ENCODE data around the gene SNAP29. TPM values are rescaled to one million over a fixed set of nuclear protein-coding genes. Genes with fewer than 3 reads are reported as not detected.
A peak's percentile ranks its signal among the peaks of the same experiment; 100 is the strongest.

SNAP29 gene
- total and polyA plus RNA-seq, 9 of the 15 experiments (the other 6 are each of a cell fraction or from before 2014, with no cell fraction given): 19.5 to 250 (median 75.9) TPM

DNA sequence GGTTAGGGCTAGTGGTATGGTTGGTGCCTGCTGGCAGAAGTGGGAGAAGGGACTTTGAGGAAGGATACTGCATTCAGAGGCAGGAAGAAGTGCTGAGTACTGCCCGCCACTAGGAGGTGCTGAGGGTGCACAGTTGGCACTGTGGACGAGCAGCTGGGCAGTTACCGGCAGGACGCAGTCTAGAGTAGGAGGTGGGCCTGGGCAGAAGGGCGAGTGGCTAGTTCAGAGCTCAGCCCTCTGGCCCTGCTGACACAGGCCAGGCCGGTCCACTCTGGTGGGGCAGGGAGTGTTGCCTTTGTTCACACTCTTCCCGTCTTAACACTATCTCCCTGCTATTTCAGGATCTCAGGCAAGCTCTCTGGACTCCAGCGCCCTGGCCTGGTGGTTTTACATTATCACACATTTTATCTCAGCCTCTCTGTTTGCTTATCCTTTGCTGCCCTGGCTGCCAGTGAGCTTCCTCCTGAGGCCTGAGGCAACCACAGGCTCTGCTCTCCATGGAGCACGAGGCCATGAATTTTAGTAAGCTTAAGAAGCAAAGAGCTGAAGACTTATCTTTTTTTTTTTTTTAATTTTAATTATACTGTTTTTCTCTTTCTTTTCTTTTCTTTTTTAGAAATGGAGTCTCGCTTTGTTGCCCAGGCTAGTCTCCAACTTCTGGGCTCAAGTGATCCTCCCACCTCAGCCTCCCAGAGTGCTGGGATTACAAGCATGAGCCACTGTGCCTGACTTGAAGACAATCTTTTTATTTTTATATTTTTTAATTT, 26.9 kb downstream of the SNAP29 start (continued):
- TF ChIP-seq, protein P1, sequence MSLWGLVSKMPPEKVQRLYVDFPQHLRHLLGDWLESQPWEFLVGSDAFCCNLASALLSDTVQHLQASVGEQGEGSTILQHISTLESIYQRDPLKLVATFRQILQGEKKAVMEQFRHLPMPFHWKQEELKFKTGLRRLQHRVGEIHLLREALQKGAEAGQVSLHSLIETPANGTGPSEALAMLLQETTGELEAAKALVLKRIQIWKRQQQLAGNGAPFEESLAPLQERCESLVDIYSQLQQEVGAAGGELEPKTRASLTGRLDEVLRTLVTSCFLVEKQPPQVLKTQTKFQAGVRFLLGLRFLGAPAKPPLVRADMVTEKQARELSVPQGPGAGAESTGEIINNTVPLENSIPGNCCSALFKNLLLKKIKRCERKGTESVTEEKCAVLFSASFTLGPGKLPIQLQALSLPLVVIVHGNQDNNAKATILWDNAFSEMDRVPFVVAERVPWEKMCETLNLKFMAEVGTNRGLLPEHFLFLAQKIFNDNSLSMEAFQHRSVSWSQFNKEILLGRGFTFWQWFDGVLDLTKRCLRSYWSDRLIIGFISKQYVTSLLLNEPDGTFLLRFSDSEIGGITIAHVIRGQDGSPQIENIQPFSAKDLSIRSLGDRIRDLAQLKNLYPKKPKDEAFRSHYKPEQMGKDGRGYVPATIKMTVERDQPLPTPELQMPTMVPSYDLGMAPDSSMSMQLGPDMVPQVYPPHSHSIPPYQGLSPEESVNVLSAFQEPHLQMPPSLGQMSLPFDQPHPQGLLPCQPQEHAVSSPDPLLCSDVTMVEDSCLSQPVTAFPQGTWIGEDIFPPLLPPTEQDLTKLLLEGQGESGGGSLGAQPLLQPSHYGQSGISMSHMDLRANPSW (CRISPR knock-in tag; IDR thresholded peaks at IDR 0.05): no peak; the same call in 1 of the 2 replicates
- 0 out of 2 replicates have a peak, but pooled peaks have one; percentile 36 for TF ChIP-seq HDAC6 (IDR thresholded peaks at IDR 0.05; ENCODE audit: low read depth, low read length)
- no peak for TF ChIP-seq ZNF551 (CRISPR knock-in tag; IDR thresholded peaks at IDR 0.05)
- TF ChIP-seq TGIF2 (CRISPR knock-in tag; IDR thresholded peaks at IDR 0.05): no peak
- TF ChIP-seq XRCC4 (IDR thresholded peaks at IDR 0.05; ENCODE audit: extremely low read depth, insufficient read depth, insufficient read length): no peak
- peak; percentile 100 for TF ChIP-seq BRD9 (IDR thresholded peaks at IDR 0.05; ENCODE audit: low read depth, partially characterized antibody)
- TF ChIP-seq SMARCC2 (IDR thresholded peaks at IDR 0.05; ENCODE audit: low read depth): peak; percentile 78; the same call in 1 of the 2 replicates
- TF ChIP-seq SIN3A (IDR thresholded peaks at IDR 0.05; ENCODE audit: borderline replicate concordance in 2 of 2, control insufficient read depth in 1 of 2, low read depth in 2 of 2, low read length in 2 of 2): peak; percentile 96 to 97
- TF ChIP-seq ETV1 (tag; conservative IDR thresholded peaks at IDR 0.05; ENCODE audit: low read depth): peak; percentile 95
- TF ChIP-seq KDM4B (IDR thresholded peaks at IDR 0.05; ENCODE audit: borderline replicate concordance in 2 of 2, low read depth in 1 of 2): peak in 1 of 2 experiments; percentile 98; a peak in 1 of 4 replicates
- peak; percentile 44; the same call in 1 of the 2 replicates for TF ChIP-seq PHB2 (IDR thresholded peaks at IDR 0.05; ENCODE audit: low read depth)
- peak; percentile 71; the same call in 1 of the 2 replicates for TF ChIP-seq ZNF41 (CRISPR knock-in tag; conservative IDR thresholded peaks at IDR 0.05)
- no peak for TF ChIP-seq ZNF408 (CRISPR knock-in tag; IDR thresholded peaks at IDR 0.05; ENCODE audit: low read depth)
- TF ChIP-seq NFXL1 (CRISPR knock-in tag; IDR thresholded peaks at IDR 0.05): no peak
- TF ChIP-seq ZNF354B (CRISPR knock-in tag; IDR thresholded peaks at IDR 0.05): no peak
- no peak for TF ChIP-seq PURB (CRISPR knock-in tag; IDR thresholded peaks at IDR 0.05; ENCODE audit: low read depth)
- TF ChIP-seq ZNF274 (IDR thresholded peaks at IDR 0.05; ENCODE audit: borderline replicate concordance, low read depth, low read length): no peak
- TF ChIP-seq, protein P2, sequence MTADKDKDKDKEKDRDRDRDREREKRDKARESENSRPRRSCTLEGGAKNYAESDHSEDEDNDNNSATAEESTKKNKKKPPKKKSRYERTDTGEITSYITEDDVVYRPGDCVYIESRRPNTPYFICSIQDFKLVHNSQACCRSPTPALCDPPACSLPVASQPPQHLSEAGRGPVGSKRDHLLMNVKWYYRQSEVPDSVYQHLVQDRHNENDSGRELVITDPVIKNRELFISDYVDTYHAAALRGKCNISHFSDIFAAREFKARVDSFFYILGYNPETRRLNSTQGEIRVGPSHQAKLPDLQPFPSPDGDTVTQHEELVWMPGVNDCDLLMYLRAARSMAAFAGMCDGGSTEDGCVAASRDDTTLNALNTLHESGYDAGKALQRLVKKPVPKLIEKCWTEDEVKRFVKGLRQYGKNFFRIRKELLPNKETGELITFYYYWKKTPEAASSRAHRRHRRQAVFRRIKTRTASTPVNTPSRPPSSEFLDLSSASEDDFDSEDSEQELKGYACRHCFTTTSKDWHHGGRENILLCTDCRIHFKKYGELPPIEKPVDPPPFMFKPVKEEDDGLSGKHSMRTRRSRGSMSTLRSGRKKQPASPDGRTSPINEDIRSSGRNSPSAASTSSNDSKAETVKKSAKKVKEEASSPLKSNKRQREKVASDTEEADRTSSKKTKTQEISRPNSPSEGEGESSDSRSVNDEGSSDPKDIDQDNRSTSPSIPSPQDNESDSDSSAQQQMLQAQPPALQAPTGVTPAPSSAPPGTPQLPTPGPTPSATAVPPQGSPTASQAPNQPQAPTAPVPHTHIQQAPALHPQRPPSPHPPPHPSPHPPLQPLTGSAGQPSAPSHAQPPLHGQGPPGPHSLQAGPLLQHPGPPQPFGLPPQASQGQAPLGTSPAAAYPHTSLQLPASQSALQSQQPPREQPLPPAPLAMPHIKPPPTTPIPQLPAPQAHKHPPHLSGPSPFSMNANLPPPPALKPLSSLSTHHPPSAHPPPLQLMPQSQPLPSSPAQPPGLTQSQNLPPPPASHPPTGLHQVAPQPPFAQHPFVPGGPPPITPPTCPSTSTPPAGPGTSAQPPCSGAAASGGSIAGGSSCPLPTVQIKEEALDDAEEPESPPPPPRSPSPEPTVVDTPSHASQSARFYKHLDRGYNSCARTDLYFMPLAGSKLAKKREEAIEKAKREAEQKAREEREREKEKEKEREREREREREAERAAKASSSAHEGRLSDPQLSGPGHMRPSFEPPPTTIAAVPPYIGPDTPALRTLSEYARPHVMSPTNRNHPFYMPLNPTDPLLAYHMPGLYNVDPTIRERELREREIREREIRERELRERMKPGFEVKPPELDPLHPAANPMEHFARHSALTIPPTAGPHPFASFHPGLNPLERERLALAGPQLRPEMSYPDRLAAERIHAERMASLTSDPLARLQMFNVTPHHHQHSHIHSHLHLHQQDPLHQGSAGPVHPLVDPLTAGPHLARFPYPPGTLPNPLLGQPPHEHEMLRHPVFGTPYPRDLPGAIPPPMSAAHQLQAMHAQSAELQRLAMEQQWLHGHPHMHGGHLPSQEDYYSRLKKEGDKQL (CRISPR knock-in tag; IDR thresholded peaks at IDR 0.05; ENCODE audit: borderline replicate concordance): 0 out of 2 replicates have a peak, but pooled peaks have one; percentile 60
